Stomach (tissue), 9 donors: ENCODE data around the gene BCAP29. TPM values are rescaled to one million over a fixed set of nuclear protein-coding genes. Genes with fewer than 3 reads are reported as not detected.

Source experiments
- DNase-seq, 2 donors: peaks; one replicate each; pipeline versions ENCODE4 v3.0.0 to v3.0.0-alpha.2; 2013 to 2019
- H3K27ac ChIP-seq, 5 donors: fragments of 200-600 bp in 4 of 5; sonication (generic) in 4 of 5; one replicate each; pipeline ENCODE4 v1.5.1; 2013 to 2019; ENCODE audit warnings: mild to moderate bottlenecking in 1 of 5, moderate library complexity in 1 of 5
- H3K27me3 ChIP-seq, 3 donors: fragments of 200-600 bp; sonication (generic); one replicate each; pipeline ENCODE4 v1.5.1; 2017 to 2019; ENCODE audit warnings: mixed run types in 1 of 3
- H3K36me3 ChIP-seq, 4 donors: fragments of 200-600 bp; sonication (generic); 1 replicate in 3 of 4; 2 replicates in 1 of 4; pipeline ENCODE4 v1.5.1; 2016 to 2019
- H3K4me1 ChIP-seq, 4 donors: fragments of 200-600 bp; sonication (generic); one replicate each; pipeline ENCODE4 v1.5.1; 2016 to 2019
- H3K4me3 ChIP-seq, 4 donors: fragments of 200-600 bp; sonication (generic) in 3 of 4; one replicate each; pipeline ENCODE4 v1.5.1; 2016 to 2019; ENCODE audit warnings: mild to moderate bottlenecking in 1 of 4
- H3K9me3 ChIP-seq, 4 donors: fragments of 200-600 bp; sonication (generic); one replicate each; pipeline ENCODE4 v1.5.1; 2016 to 2019
- CTCF ChIP-seq, 7 experiments: fragments of 450-650 bp in 4 of 7; fragments of 200-600 bp in 3 of 7; sonication (generic) in 3 of 7; IDR thresholded peaks; one replicate each; pipeline ENCODE4 v1.5.1; 2016 to 2019; ENCODE audit warnings: antibody characterized with exemption in 7 of 7, control low read depth in 2 of 7, mild to moderate bottlenecking in 1 of 7
- EP300 ChIP-seq: sonication (generic); formaldehyde crosslinking; IDR thresholded peaks from one replicate; pipeline ENCODE4 v1.6.1; 2017; ENCODE audit warnings: antibody characterized with exemption
- POLR2A ChIP-seq, 4 donors: fragments of 450-650 bp; IDR thresholded peaks; one replicate each; pipeline ENCODE4 v1.6.1; 2016; ENCODE audit warnings: antibody characterized with exemption in 4 of 4, control low read depth in 2 of 4, mild to moderate bottlenecking in 1 of 4, moderate library complexity in 1 of 4
- POLR2AphosphoS5 ChIP-seq, 3 donors: sonication (generic); formaldehyde crosslinking; IDR thresholded peaks; one replicate each; pipeline ENCODE4 v1.6.1; 2016; ENCODE audit warnings: antibody characterized with exemption in 3 of 3
- WGBS, 5 donors: extraction: QIAGEN DNeasy Blood & Tissue Kit in 3 of 5; methylation state at CpG; one replicate each; pipeline versions ENCODE4 v1.1.5 to v1.1.7; 2013 to 2018; 5-methylcytosine and 5-hydroxymethylcytosine counted together
- intact Hi-C: fragments of 100-400 bp; cut with DNase I; formaldehyde crosslinking; loops from one replicate; pipeline ENCODE4 v1.15.1; 2023; ENCODE audit warnings: low total_unique reads
- polyA plus RNA-seq, 3 donors: library from polyadenylated mRNA; stranded (reverse); fragments of 200-250 nt; gene quantifications; one replicate each; pipeline ENCODE4 v1.2.3, GENCODE V29; 2013
- total RNA-seq, 5 donors: library from RNA; depleted of rRNA; stranded (reverse); fragments of >200 nt; gene quantifications; one replicate each; pipeline versions ENCODE4 v1.1.0 to v1.2.3, GENCODE V29; 2014 to 2016
- donor health status: healthy with polysubstance abuse.
- donor health status: Bipolar disorder and iron deficiency.
- donor health status: healthy.

BCAP29 gene
- total and polyA plus RNA-seq, 8 donors, result 26.1 to 73.1 (median 44.8) TPM

GRCh38 chr7:107615910-107616680, 36.0 kb downstream of the BCAP29 start:
- 92 to 98% (median 98%) methylated on average over 4 of the region's 4 CpGs for WGBS, 5 donors
- H3K4me1 ChIP-seq, result peaks cover 0 to 13% (median 6%) of the 10 kb centered on the region in 4 donors
- no peaks in the 10 kb centered on the region for H3K9me3 ChIP-seq
- DNase-seq, result no peak
- no peaks in the 10 kb centered on the region for H3K27me3 ChIP-seq
- TF ChIP-seq POLR2A (IDR thresholded peaks at IDR 0.05) (no peak), EP300 (no peak), POLR2AphosphoS5 (IDR thresholded peaks at IDR 0.05) (no peak), CTCF (IDR thresholded peaks at IDR 0.05) (no peak)
- intact Hi-C loops, result no loop called here
- H3K27ac ChIP-seq, result no peak overlapping the region
- H3K36me3 ChIP-seq, result peaks cover 5 to 53% (median 49%) of the 10 kb centered on the region in 4 donors
- H3K4me3 ChIP-seq, result no peak overlapping the region

- Histone ChIP-seq H3K9me3 (no peaks in the 10 kb centered on the region), H3K27me3 (no peaks in the 10 kb centered on the region), H3K36me3 (peaks cover 0 to 26% (median 23%) of the 10 kb centered on the region in 4 donors), H3K27ac (no peak overlapping the region), H3K4me1 (no peaks in the 10 kb centered on the region), H3K4me3 (no peak overlapping the region)
- no peak for TF ChIP-seq EP300
- no peak for TF ChIP-seq CTCF (IDR thresholded peaks at IDR 0.05)
- TF ChIP-seq POLR2AphosphoS5 (IDR thresholded peaks at IDR 0.05), result peak in 1 of 3 donors; percentile 56
- DNase-seq, result peak in 1 of 2 donors; percentile 13
- 67 to 81% (median 80%) methylated on average over 1 of the region's 1 CpG for WGBS, 5 donors
- intact Hi-C loops, result no loop called here
Measured at GRCh38 chr7:107622429-107622828, 42.4 kb downstream of the BCAP29 start.

- Histone ChIP-seq H3K36me3 (peaks cover 0 to 25% (median 23%) of the 10 kb centered on the region in 4 donors), H3K27me3 (no peaks in the 10 kb centered on the region), H3K4me1 (no peaks in the 10 kb centered on the region), H3K4me3 (no peak overlapping the region), H3K27ac (no peak overlapping the region), H3K9me3 (no peaks in the 10 kb centered on the region)
- no peak for DNase-seq
- TF ChIP-seq POLR2AphosphoS5 (IDR thresholded peaks at IDR 0.05) (no peak), POLR2A (IDR thresholded peaks at IDR 0.05) (no peak), CTCF (IDR thresholded peaks at IDR 0.05) (no peak), EP300 (no peak)
- intact Hi-C loops, result no loop called here
- WGBS, 5 donors, result 66 to 79% (median 76%) methylated on average over 2 of the region's 2 CpGs
Measured at GRCh38 chr7:107622894-107623293, 42.8 kb downstream of the BCAP29 start.

- no peak overlapping the region for H3K27ac ChIP-seq
- TF ChIP-seq CTCF (IDR thresholded peaks at IDR 0.05), result no peak
- TF ChIP-seq POLR2AphosphoS5 (IDR thresholded peaks at IDR 0.05), result no peak
- no peak for TF ChIP-seq EP300
- no peak for TF ChIP-seq POLR2A (IDR thresholded peaks at IDR 0.05)
- H3K4me1 ChIP-seq, result no peaks in the 10 kb centered on the region
- H3K36me3 ChIP-seq, result peaks cover 0 to 15% (median 5%) of the 10 kb centered on the region in 4 donors
- DNase-seq, result no peak
- no peak overlapping the region for H3K4me3 ChIP-seq
- intact Hi-C loops, result no loop called here
- no peaks in the 10 kb centered on the region for H3K9me3 ChIP-seq
- WGBS, 5 donors, result 95 to 99% (median 96%) methylated on average over 4 of the region's 4 CpGs
- no peaks in the 10 kb centered on the region for H3K27me3 ChIP-seq
Measured at GRCh38 chr7:107627002-107627401, 47.0 kb downstream of the BCAP29 start.
